M059J (cell line): ENCODE measurements around the gene TEKTIP1. TPM values are rescaled to one million over a fixed set of nuclear protein-coding genes. Genes with fewer than 3 reads are reported as not detected.

ENCODE experiments used
- DNase-seq: peaks from one replicate; pipeline ENCODE4 v3.0.0-alpha.2; 2012; ENCODE audit warnings: low read depth
- total RNA-seq: library from RNA; depleted of rRNA; stranded (reverse); fragments of >200 nt; shearing (Covaris generic); gene quantifications from 2 replicates; pipeline ENCODE4 v1.2.3, GENCODE V29; 2014

Gene TEKTIP1
- total RNA-seq, 1 experiment from 2014 or later = not detected

DNA sequence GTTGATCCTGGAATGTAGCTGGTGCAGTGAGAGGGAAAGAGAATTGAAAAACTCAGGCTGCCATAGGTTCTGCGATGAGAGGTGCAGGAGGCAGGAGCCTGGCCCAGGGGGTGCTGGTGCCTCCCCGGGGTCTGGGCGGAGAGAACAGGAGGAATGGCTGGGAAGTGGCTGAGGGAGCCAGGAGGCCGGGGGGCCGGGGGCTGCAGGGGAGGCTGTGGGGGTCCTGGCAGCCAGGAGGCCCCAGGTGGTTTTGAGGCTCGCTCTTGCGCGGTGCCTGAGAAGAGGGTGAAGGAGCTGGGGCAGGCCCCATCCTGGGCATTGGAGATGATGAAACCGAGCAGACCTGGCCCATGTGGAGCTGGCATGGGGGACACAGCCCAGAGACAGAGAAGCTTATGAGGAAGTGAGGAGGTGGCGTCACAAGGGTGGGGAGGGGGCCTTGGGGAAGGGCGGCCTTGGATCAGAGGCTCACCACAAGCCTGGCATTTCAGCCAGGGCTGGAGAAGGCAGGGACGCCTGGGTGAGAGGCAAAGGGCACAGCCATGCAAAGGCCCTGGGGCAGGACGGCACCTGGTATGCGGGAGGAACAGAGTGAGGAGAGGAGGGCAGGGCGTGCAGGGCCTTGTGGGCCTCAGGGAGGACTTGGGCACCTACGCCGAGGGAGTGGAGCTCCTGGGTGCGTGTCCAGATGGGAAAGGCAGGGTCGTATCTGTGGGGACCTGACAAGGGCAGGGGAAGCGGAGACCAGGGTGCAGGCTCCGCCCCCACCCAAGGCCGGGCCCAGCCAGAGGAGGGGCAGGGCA is 1.3 kb upstream of the TEKTIP1 start:
- DNase-seq = no peak

DNA sequence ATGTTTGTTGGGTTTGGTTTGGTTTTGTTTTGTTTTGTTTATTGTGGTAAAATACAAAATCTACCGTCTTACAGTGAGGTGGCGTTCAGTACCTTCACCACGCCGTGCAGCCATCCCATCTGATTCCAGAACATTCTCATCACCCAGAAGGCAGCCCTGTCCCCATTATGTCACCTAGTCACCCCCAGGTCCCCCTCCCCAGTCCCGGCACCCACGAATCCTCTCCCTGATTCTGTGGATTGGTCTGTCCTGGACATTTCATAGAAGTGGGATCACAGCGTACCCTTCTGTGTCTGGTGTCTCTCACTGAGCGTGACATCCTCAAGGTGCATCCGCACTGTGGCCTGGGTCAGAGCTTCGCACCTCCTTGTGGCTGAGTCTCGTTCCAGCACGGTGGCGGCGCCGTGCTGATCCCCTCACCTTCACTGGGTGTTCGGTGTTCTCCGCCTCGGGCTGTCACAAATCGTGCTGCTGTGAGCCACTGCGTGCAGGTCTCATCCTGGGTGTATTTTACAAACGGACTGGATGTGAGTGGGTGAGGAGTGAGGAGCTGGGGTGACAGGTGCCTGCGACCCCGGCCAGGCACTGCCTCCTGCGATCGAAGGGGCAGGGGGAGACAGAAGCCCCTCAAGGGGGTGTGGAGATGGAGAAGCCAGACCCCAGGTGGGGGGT is 580 bp upstream of the TEKTIP1 start:
- no peak for DNase-seq

DNA sequence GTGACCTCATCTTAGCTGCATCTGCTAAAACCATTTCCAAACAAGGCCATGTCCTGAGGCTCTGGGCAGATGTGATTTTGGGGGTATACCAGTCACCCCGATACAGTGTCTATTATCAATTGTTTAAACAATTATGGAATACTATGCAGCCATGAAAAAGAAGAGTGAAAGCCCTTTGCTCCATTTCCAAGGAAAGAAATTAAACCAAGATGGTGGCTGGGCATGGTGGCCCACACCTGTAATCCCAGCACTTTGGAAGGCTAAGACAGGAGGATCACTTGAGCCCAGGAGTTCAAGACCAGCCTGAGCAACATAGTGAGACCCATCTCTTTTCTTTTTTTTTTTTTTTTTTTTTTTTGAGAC is 763 bp downstream of the TEKTIP1 start:
- DNase-seq = no peak

DNA sequence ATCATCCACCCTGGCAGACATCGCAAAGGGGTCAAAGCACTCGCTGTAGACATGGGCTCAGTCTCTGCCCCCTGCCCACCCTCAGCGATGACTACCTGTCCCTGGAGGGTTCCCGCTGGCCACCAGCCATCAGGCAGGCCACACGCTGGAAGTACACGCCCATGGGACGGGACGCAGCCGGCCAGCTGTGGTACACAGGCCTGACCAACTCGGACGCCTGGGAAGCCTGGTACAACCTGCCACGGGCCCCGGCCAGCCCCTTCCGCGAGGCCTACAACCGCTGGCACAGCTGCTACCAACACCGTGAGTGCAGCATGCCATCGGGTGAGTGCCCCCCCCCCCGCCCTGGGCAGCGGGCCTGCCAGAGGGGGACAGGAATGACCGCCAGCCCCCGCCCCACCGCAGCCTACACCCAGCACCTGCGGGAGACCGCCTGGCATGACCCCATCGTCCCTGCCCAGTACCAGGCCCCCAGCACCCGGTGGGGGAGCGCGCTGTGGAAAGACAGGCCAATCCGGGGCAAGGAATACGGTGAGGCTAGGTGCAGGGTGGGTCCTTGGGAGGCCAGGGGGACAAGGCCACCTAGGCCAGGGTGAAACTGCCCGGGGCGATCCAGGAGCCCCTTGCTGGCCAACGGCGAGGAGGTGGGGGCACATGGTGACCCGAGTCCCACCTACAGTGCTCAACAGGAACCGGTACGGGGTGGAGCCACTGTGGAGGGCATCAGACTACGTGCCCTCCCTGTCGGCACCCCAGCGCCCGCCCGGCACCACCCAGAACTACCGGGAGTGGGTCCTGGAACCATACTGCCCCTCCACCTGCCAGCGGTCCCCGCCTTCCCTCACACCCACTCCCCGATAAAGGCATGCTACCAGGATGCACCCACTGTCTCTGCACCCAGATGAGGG is 4.4 kb downstream of the TEKTIP1 start:
- DNase-seq = no peak

DNA sequence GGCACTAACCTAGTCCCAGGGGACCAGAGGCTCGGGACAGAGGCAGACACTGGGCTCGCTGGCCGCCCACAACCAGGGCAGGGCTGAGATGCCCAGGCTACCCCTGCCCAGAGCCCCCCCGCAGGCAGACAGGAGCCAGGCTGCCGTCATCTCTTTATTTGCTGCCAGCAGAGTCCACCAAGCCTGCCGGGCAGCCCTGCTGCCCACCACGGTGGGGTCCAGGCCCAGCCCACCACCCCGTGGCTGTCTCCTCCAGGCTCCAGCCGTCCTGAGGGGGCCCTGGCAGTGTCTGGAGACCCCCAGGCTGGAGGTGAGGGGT is 5.0 kb downstream of the TEKTIP1 start:
- no peak for DNase-seq

DNA sequence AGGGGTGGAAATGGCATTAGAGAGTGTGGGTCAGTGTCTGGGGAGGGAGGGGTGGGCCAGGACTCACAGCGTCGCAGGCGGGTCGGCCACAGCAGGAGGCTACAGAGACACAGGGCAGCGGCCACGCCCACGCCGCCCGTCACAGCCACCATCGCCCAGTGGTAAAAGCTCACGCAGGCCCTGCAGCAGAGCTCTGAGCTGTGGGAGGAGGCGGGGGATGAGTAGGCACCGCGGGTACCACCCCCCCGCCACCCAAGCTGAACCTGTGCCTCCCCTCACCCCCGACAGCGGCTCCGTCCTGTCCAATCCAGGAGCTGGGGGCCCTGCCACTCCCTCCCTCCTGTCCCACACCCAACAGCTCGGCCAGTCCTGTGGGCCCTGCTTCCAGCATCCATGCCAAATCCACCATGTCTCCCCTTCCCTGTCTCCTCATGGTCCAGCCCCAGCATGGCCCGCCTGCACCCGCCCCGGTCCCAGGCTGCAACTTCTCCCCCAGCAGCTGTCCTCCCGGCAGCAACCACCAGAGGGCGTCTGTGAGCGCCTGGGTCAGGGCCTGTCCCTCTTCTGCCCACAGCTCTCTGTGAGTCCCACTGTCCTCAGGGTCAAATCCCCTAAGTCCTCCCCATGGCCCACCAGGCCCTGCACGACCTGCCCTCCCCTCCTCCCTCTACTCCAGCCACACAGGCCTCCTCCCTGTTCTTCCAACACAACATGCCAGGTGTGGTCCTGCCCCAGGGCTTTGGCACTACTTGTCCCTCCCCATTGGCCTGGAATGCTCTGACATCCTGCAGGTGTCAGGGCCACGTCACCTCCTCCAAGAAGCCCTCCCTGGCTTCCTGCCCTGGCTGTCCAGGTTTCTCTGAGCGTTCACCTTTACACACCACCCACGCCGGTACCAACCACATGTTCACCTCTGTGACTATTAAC is 6.0 kb downstream of the TEKTIP1 start:
- peak; percentile 55 for DNase-seq

DNA sequence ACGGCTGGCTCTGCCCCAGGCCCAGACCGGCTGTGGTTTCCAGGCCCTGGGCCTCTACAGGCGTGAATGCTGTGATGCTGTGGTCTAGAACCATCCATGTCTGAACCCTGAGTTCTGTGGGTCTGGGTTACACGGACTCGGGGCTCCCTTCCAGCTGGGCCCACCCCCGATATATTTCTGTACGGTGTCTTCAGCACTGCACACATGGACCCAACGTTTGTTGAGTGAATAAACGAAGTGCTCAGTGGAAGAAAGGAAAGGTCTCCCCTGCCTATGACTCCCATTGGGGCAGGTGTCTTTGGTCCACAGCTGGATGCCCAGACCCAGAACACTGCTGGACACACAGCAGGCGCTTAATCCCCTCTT is 6.7 kb downstream of the TEKTIP1 start:
- DNase-seq = no peak

DNA sequence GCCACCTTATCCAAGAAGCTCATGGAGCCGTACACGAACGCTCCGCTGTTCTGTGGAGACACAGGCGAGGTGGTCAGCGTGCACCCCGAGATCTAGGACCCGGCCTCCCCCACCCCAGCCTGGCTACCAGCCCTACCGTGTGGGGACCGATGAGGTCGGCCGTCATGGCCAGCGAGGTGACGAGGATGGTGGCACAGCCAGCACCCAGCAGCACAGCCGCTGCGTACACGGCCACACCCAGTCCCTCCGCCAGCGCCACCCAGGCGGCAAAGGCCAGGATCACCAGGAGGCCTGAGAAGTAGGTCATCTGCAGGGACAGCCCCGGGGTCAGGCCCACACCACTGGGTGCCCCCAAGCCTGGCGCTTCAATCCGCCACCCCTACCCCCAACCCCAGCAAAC is 7.1 kb downstream of the TEKTIP1 start:
- no peak for DNase-seq

DNA sequence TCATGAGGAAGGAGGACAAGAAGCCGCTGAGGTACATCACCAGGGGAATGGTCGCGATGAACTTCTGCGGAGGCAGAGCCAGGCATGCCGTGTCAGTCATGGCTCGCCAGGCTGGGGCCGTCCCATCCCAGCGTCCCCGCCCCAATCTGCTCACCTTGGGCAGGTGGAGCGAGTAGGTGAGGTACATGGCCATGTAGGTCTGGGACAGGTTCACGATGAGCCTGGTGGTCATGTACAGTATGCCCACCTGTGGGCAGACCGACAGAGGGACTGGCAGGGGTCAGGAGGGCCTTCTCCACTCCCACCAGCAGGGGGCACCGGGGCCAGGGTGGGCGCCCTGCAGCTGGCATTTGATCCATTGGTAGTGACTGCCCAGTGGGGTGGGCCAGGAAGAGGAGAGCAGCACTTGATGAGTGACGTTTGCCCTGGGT is 8.3 kb downstream of the TEKTIP1 start:
- no peak for DNase-seq

DNA sequence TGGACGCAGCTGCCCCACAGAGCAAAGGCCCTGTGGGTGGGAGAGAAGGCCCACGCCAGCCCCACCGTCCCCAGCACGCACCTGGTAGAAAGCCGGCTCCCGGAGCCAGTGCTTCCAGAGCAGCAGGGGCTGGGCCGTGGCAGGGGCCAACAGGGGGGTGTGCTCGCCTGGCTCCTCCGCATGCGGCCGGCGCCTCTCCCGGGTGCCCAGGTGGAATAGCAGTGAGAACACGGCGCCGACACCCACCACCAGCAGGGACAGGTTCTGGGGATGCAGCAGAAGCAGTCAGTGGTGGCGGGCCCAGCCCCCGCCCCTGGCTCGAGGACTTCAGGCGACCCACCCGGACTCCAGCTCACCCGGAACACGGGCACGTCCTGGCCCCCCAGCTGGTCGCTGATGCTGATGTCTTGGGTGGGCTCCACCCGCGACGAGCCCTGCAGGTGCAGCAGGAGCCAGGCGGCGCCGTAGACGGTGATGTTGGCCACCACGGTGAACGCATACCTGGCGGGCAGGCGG is 8.9 kb downstream of the TEKTIP1 start:
- DNase-seq = no peak

DNA sequence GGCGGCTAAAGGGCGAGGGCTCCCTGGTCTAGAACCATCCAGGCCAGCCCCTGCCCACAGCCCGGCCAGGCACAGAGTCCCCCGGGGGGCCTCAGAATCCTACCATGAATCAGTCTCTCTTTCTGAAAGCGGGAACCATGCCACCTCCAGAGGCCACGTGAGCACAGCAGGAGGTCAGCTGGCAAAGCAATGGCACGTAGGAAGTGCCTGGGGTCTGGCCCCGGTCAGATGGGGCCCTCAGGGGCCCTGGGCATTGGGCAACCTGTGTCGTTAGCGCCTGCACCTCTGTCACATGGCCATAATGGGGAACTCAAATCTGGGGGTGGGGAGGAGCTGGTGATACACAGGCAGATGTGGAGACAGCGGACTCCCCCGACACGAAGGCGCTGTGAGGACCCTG is 9.6 kb downstream of the TEKTIP1 start:
- no peak for DNase-seq

DNA sequence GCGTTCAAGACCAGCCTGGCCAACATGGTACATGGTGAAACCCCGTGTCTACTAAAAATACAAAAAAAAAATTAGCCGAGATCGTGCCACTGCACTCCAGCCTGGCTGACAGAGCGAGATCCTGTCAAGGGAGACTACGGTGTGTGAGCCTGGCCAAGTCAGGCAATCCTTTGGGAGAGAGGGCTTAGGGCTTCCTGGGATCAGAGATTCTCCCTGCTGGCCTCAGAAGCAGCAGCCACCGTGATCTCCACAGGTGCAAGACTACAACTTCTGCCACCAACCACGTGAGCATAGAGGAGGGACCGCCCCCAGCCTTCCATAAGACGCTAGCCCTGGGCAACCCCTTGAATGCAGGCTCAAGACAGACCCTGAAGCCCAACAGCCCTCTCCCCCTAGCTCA is 10.8 kb downstream of the TEKTIP1 start:
- no peak for DNase-seq

DNA sequence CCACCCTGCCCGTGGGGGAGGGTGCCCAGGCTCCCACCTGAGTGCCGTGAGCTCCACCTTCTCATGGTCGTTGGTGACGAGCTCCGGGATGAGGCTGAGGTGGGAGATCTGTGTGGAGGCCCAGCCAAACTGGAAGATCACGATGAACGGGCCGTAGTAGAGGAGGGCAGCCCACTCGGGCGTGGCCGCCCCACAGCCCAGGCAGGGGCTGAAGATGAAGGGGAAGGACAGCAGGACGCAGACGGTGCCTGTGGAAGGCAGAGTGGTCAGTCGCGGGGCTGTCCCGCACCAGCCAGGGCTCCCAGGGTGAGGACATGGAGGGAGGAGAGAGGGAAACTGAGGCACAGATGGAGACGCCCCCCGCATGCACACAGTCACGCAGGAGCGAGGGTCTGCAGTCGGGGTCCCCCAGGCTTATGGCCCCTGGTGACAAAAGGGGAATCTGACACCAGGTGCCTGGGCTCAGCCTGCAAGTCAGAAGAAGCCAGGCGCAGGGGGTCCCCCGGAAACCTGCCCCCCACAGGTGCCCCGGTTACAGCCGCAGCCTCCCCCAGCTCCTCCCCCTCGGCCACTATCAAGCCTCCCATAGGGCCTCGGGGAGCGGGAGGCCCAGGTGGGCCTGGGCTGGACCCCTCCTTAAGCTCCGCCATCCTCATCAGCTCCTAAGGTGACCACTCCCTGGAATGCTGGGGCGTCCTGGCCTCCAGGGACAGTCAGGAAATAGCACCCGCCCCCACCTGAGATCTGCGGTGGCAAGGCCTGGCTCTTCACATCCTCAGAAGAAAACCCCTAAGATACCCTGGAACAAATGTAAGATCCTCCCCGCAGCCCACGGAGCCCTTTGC is 12.2 kb downstream of the TEKTIP1 start:
- DNase-seq = no peak

DNA sequence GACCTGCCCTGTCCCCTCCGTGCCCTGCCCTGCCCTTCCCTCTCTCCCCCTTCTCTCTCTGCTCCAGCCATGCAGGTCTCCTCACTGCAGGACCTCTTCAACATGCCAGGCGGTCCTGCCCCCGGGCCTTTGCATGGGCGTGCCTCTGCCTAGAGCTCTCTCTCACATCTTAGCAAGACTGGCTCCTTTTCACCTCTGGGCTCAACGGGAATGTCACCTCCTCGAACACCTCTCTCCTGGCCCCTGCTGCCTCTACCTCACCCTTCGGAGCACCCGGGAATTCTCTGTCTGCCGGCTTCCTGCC is 12.8 kb downstream of the TEKTIP1 start:
- no peak for DNase-seq

DNA sequence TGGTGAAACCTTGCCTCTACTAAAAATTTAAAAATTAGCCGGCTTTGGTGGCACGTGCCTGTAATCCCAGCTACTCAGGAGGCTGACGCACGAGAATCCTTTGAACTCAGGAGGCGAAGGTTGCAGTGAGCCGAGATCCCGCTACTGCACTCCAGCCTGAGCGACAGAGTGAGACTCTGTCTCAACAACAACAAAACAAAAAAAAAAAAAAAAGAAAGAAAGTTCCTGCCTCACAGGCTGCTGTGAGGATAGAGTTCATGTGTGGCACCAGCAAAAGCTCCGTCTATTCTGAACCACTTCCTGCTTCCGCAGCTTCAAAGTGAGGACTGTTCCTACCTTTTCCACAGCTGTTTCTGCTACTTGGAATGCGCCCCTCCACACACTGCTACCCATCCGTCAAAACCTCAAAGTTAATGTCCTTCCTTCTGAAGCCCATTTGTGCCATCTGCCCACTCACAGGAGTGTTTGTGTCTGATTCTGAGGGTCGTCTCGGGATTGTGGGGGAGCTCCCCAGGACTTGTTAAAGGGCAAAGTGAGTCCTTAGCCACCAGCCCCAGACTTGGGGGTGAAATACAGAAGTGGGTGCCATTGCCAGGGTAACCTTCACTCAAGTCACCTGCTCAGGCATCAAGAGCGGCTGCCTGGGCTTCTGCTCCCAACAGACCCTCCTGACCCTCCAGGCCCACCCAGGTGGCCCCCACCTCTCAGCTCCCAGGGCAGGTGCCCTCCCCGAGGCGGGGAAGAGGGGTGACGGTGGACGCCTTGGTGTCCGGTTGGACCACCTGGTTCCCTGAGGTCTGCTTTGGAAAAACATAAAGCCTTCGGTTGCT is 15.5 kb downstream of the TEKTIP1 start:
- no peak for DNase-seq

DNA sequence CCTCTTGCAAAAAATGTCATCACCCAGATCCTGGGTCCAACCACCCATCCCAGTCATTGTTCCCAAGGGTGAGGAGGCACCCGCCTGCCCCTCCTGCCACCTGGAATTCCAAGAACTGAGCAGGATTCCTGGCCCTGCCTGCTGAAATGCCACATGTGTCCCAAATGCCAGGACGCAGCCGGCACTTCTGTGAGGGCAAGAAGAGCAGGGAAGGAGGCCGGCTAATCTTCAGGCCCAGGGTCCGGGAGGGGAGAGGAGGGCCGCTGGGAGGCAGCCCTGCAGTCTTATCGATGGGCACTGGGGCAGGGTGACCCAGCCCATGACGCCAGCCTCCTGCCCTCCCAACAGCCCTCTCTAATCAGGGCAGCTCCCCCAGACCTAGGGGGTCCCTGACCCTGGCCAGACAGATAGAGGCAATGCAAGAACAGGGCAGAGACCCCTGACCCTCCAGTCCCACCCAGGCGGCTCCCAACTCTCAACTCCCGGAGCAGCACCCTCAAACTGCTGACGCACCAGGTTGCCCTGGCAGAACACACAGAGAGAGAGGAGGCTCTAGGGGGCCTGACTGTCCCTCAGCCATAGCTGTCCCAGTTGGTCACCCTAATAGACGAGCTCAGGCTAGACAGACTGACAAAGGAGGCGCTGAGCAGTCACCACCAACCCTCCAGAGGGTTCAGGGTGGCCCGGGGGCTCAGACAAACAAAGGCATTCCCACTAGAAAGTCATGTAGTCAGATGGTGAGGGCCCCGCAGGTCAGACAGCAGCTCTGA is 16.9 kb downstream of the TEKTIP1 start:
- no peak for DNase-seq

DNA sequence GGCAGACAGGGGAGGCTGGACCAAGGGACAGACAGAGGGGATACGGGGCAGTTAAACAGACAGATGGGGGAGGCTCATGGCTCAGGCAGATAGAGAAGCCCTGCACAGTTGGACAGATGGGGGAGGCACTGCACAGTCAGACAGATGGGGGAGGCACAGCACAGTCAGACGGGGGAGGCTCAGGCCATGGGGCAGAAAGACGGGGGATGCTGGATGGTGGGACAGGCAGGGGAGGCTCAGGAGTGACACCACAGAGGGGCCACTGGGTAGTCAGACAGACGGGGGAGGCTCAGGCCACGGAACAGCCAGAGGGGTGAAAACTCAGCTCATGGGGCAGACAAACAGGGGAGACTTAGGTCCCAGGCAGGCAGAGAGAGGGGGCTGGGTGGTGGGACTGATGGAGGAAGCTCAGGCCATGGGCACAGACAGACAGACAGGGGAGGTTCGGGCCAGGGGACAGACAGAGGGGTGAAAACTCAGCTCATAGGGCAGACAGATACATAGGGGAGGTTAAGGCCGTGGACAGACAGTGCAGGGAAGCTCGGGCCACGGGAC is 17.5 kb downstream of the TEKTIP1 start:
- no peak for DNase-seq

DNA sequence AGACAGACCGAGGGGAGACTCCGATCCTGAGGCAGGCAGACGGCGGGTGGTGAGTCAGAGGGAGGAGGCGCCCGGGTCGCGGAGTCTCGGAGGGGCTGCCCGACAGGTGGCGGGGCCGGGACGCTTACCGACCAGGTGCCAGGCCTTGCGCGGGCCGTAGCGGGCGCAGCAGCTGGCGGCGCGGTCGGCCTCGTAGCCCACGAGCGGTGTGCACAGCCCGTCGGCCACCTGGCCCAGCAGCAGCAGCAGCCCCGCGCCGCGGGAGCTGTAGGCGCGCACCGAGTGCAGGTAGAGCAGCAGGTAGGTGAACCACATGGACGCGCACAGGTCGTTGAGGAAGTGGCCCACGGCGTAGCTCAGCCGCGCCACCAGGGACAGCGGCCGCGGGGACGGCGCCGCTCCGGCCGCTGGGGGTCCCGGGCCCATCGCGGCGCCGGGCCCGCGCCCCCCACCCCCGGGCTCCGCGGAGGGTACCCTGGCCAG is 18.0 kb downstream of the TEKTIP1 start:
- DNase-seq = peak; percentile 62
